H9 (cell line): ENCODE measurements around the gene USH2A. TPM values are rescaled to one million over a fixed set of nuclear protein-coding genes. Genes with fewer than 3 reads are reported as not detected.

Source experiments
- DNase-seq: peaks from one replicate; pipeline ENCODE4 v3.0.0-alpha.2; 2017
- H2AFZ ChIP-seq: one replicate; pipeline ENCODE4 v1.6.1; 2013; ENCODE audit warnings: mild to moderate bottlenecking, low read length, control low read depth, moderate library complexity
- H2AK5ac ChIP-seq: 2 replicates; pipeline ENCODE4 v1.6.1; 2013; ENCODE audit warnings: low read length, control low read depth, mixed read lengths; ENCODE audit not compliant: insufficient read length
- H2BK120ac ChIP-seq: one replicate; pipeline ENCODE4 v1.6.1; 2013; ENCODE audit warnings: low read depth, mild to moderate bottlenecking, low read length, control low read depth, inconsistent platforms; ENCODE audit not compliant: poor library complexity, severe bottlenecking
- H2BK12ac ChIP-seq: 2 replicates; pipeline ENCODE4 v1.6.1; 2013; ENCODE audit warnings: low read length, control low read depth, mixed read lengths, low read depth; ENCODE audit not compliant: insufficient read length
- H2BK15ac ChIP-seq: 2 replicates; pipeline ENCODE4 v1.6.1; 2013; ENCODE audit warnings: low read depth, low read length, control low read depth
- H2BK20ac ChIP-seq: one replicate; pipeline ENCODE4 v1.6.1; 2013; ENCODE audit warnings: low read depth, mild to moderate bottlenecking, low read length, control low read depth, inconsistent platforms; ENCODE audit not compliant: poor library complexity, severe bottlenecking
- H2BK5ac ChIP-seq: 2 replicates; pipeline ENCODE4 v1.6.1; 2013; ENCODE audit warnings: low read length, control low read depth, mixed read lengths; ENCODE audit not compliant: insufficient read length
- H3K14ac ChIP-seq: 2 replicates; pipeline ENCODE4 v1.6.1; 2013; ENCODE audit warnings: low read length, control low read depth; ENCODE audit not compliant: insufficient read depth
- H3K18ac ChIP-seq: 2 replicates; pipeline ENCODE4 v1.6.1; 2013; ENCODE audit warnings: low read depth, mild to moderate bottlenecking, mixed read lengths, low read length, control low read depth; ENCODE audit not compliant: insufficient read length
- H3K23ac ChIP-seq: 2 replicates; pipeline ENCODE4 v1.6.1; 2013; ENCODE audit warnings: low read length, control low read depth, mixed read lengths, low read depth; ENCODE audit not compliant: insufficient read length
- H3K23me2 ChIP-seq: 2 replicates; pipeline ENCODE4 v1.6.1; 2013; ENCODE audit warnings: low read depth, mild to moderate bottlenecking, mixed read lengths, low read length, control low read depth; ENCODE audit not compliant: insufficient read length, poor library complexity, severe bottlenecking
- H3K27ac ChIP-seq: 2 replicates; pipeline ENCODE4 v1.5.1; 2013; ENCODE audit warnings: low read length, control low read depth, mixed read lengths, low read depth; ENCODE audit not compliant: insufficient read length
- H3K27me3 ChIP-seq: 2 replicates; pipeline ENCODE4 v1.6.1; 2013; ENCODE audit warnings: low read length, control low read depth, inconsistent platforms; ENCODE audit not compliant: insufficient read depth
- H3K4ac ChIP-seq: 2 replicates; pipeline ENCODE4 v1.6.1; 2013; ENCODE audit warnings: low read depth, mild to moderate bottlenecking, control low read depth, inconsistent platforms, low read length, moderate library complexity
- H3K4me1 ChIP-seq: 2 replicates; pipeline ENCODE4 v1.6.1; 2013; ENCODE audit warnings: low read length, control low read depth, inconsistent platforms; ENCODE audit not compliant: insufficient read depth
- H3K4me2 ChIP-seq: 2 replicates; pipeline ENCODE4 v1.6.1; 2013; ENCODE audit warnings: low read length, control low read depth, mixed read lengths; ENCODE audit not compliant: insufficient read length, insufficient read depth
- H3K56ac ChIP-seq: 2 replicates; pipeline ENCODE4 v1.6.1; 2013; ENCODE audit warnings: low read depth, mild to moderate bottlenecking, mixed read lengths, low read length, control low read depth; ENCODE audit not compliant: insufficient read length
- H3K79me1 ChIP-seq: 2 replicates; pipeline ENCODE4 v1.6.1; 2013; ENCODE audit warnings: low read depth, mild to moderate bottlenecking, moderate library complexity, low read length, control low read depth, inconsistent platforms; ENCODE audit not compliant: insufficient read depth, poor library complexity, severe bottlenecking
- H3K79me2 ChIP-seq: 2 replicates; pipeline ENCODE4 v1.6.1; 2013; ENCODE audit warnings: low read length, control low read depth, inconsistent platforms; ENCODE audit not compliant: insufficient read depth
- H3K9ac ChIP-seq: 2 replicates; pipeline ENCODE4 v1.6.1; 2013; ENCODE audit warnings: low read length, control low read depth, mixed read lengths; ENCODE audit not compliant: insufficient read length; ENCODE audit errors: extremely low read depth
- H3K9me3 ChIP-seq: one replicate; pipeline ENCODE4 v1.6.1; 2013; ENCODE audit warnings: low read depth, low read length, inconsistent platforms; ENCODE audit not compliant: control insufficient read depth
- H3T11ph ChIP-seq: one replicate; pipeline ENCODE4 v1.6.1; 2013; ENCODE audit warnings: mild to moderate bottlenecking, low read length, control low read depth, inconsistent platforms
- H4K20me1 ChIP-seq: one replicate; pipeline ENCODE4 v1.6.1; 2013; ENCODE audit not compliant: control insufficient read depth, insufficient read length, insufficient read depth
- H4K5ac ChIP-seq: 2 replicates; pipeline ENCODE4 v1.6.1; 2013; ENCODE audit warnings: low read depth, mild to moderate bottlenecking, mixed read lengths, low read length, control low read depth; ENCODE audit not compliant: insufficient read length
- H4K8ac ChIP-seq: replicated peaks from 2 replicates; pipeline ENCODE4 v1.6.1; 2013; ENCODE audit warnings: low read length, control low read depth, mixed read lengths, low read depth; ENCODE audit not compliant: insufficient read length
- H4K91ac ChIP-seq: 2 replicates; pipeline ENCODE4 v1.6.1; 2013; ENCODE audit warnings: low read depth, mild to moderate bottlenecking, moderate library complexity, mixed read lengths, low read length, control low read depth; ENCODE audit not compliant: insufficient read length
- H3K27ac Mint-ChIP-seq, 3 experiments: 2 replicates in 2 of 3; 3 replicates in 1 of 3; pipeline ENCODE4 v1.8.0; 2020 to 2021; ENCODE audit warnings: mixed read lengths in 3 of 3, mild to moderate bottlenecking in 1 of 3, moderate library complexity in 1 of 3
- H3K27me3 Mint-ChIP-seq: 2 replicates; pipeline ENCODE4 v1.8.0; 2021; ENCODE audit warnings: low read depth, mild to moderate bottlenecking, moderate library complexity, mixed read lengths
- H3K36me3 Mint-ChIP-seq, 3 experiments: 2 replicates in 2 of 3; 3 replicates in 1 of 3; pipeline ENCODE4 v1.8.0; 2020 to 2021; ENCODE audit warnings: low read depth in 3 of 3, mixed read lengths in 3 of 3; ENCODE audit not compliant: insufficient read depth in 1 of 3
- H3K4me1 Mint-ChIP-seq, 2 experiments: 2 replicates each; pipeline ENCODE4 v1.8.0; 2020; ENCODE audit warnings: mixed read lengths in 2 of 2
- H3K4me3 Mint-ChIP-seq, 2 experiments: 2 replicates in 1 of 2; 3 replicates in 1 of 2; pipeline ENCODE4 v1.8.0; 2020 to 2021; ENCODE audit warnings: mild to moderate bottlenecking in 2 of 2, mixed read lengths in 2 of 2, moderate library complexity in 1 of 2
- H3K9me3 Mint-ChIP-seq, 2 experiments: 2 replicates in 1 of 2; 3 replicates in 1 of 2; pipeline ENCODE4 v1.8.0; 2020; ENCODE audit warnings: mild to moderate bottlenecking in 2 of 2, mixed read lengths in 2 of 2, moderate library complexity in 1 of 2
- WGBS: extraction: QIAGEN DNeasy Blood & Tissue Kit; methylation state at CpG from one replicate; pipeline ENCODE4 v1.1.7; 2013; ENCODE audit warnings: missing lambda C conversion rate, low lambda C conversion rate, mixed read lengths; ENCODE audit not compliant: insufficient read length; ENCODE audit errors: extremely low coverage; 5-methylcytosine and 5-hydroxymethylcytosine counted together
- total RNA-seq: library from RNA; stranded (reverse); gene quantifications from 2 replicates; pipeline ENCODE4 v1.2.1, GENCODE V29; 2021
- TF ChIP-seq, protein P1 (sequence below): fragments of 200-600 bp; sonication (generic); conservative IDR thresholded peaks from 3 replicates; pipeline ENCODE4 v1.8.0; 2021; ENCODE audit warnings: antibody characterized with exemption, mild to moderate bottlenecking

The USH2A gene
- total RNA-seq, 1 experiment from 2014 or later: 0.11 TPM

DNA sequence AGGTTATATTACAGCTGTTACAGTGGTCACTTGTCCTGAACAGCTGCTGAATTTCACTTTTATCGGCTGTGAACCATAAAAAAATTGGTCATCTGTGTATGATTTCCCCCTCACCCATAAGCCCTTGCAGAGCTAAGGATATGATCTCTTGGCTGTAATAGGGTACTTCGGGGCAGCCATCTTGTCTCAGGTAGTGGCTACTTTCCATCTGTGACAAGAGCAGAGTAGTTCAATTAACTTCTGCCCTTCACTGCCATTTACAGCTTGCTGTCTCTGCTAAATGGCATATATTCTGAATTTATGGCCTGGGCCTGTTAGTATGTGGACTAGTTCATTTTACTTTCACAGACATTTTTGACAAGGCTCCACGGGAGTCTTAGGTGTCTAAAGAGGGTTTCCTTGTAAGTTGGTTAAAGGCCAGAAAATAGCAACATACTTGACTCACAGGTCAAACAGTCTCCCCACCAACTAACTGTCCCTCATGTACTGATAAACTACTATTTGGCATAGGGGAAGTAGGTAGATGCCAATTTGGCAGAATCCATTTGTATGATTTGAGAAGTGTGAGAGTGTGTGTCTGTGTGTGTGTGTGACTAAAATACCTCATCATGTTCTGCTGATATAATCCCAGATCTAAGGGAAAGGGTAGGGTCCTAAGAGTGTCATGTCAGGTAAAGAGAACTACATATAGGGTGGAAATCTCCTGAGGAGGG, 704.5 kb downstream of the USH2A start:
- Histone ChIP-seq H3K18ac (no peak overlapping the region), H3K4me1 (no peaks in the 10 kb centered on the region), H3K23ac (no peak overlapping the region), H3K4me2 (no peak overlapping the region), H4K20me1 (no peaks in the 10 kb centered on the region), H3K27ac (no peak overlapping the region), H3K79me2 (no peaks in the 10 kb centered on the region), H3T11ph (no peak overlapping the region), H3K23me2 (no peaks in the 10 kb centered on the region), H4K91ac (no peak overlapping the region), H2AK5ac (no peak overlapping the region), H3K4ac (no peak overlapping the region), H3K9ac (no peak overlapping the region), H2BK20ac (no peak overlapping the region), H2AFZ (no peak overlapping the region), H3K56ac (no peak overlapping the region), H3K27me3 (no peaks in the 10 kb centered on the region), H2BK5ac (no peak overlapping the region), H3K14ac (no peak overlapping the region), H4K8ac (no peak overlapping the region), H2BK120ac (no peak overlapping the region), H4K5ac (no peak overlapping the region), H3K79me1 (no peaks in the 10 kb centered on the region), H2BK12ac (no peak overlapping the region), H3K9me3 (no peaks in the 10 kb centered on the region), H2BK15ac (no peak overlapping the region)
- no peaks in the 10 kb centered on the region for H3K4me1 Mint-ChIP-seq
- no peaks in the 10 kb centered on the region for H3K36me3 Mint-ChIP-seq
- no CpG with 5 or more reads among the region's 3 CpGs for WGBS
- H3K27me3 Mint-ChIP-seq: no peaks in the 10 kb centered on the region
- TF ChIP-seq, protein P1, sequence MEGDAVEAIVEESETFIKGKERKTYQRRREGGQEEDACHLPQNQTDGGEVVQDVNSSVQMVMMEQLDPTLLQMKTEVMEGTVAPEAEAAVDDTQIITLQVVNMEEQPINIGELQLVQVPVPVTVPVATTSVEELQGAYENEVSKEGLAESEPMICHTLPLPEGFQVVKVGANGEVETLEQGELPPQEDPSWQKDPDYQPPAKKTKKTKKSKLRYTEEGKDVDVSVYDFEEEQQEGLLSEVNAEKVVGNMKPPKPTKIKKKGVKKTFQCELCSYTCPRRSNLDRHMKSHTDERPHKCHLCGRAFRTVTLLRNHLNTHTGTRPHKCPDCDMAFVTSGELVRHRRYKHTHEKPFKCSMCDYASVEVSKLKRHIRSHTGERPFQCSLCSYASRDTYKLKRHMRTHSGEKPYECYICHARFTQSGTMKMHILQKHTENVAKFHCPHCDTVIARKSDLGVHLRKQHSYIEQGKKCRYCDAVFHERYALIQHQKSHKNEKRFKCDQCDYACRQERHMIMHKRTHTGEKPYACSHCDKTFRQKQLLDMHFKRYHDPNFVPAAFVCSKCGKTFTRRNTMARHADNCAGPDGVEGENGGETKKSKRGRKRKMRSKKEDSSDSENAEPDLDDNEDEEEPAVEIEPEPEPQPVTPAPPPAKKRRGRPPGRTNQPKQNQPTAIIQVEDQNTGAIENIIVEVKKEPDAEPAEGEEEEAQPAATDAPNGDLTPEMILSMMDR: no peak
- H3K4me3 Mint-ChIP-seq: no peak overlapping the region
- no peaks in the 10 kb centered on the region for H3K9me3 Mint-ChIP-seq
- no peak overlapping the region for H3K27ac Mint-ChIP-seq
- DNase-seq: no peak
